IPS-11a (cell line): ENCODE results near the gene FMN1.

Source experiments
- H3K4me3 ChIP-seq: one replicate; pipeline ENCODE4 v1.5.1; 2013; ENCODE audit warnings: low read depth, low read length, control low read depth

The FMN1 gene

GRCh38 chr15:33066584-33066983, 127.9 kb downstream of the FMN1 start:
- H3K4me3 ChIP-seq = no peak overlapping the region

- no peak overlapping the region for H3K4me3 ChIP-seq
These were observed 129.6 kb downstream of the FMN1 start for GRCh38 chr15:33064878-33065277.

- no peak overlapping the region for H3K4me3 ChIP-seq
These were observed 135.3 kb downstream of the FMN1 start for GRCh38 chr15:33059184-33059583.

GRCh38 chr15:33057845-33058244, 136.7 kb downstream of the FMN1 start:
- H3K4me3 ChIP-seq = no peak overlapping the region

GRCh38 chr15:33055962-33056361, 138.6 kb downstream of the FMN1 start:
- H3K4me3 ChIP-seq = no peak overlapping the region

GRCh38 chr15:33051528-33051927, 143.0 kb downstream of the FMN1 start:
- no peak overlapping the region for H3K4me3 ChIP-seq

DNA sequence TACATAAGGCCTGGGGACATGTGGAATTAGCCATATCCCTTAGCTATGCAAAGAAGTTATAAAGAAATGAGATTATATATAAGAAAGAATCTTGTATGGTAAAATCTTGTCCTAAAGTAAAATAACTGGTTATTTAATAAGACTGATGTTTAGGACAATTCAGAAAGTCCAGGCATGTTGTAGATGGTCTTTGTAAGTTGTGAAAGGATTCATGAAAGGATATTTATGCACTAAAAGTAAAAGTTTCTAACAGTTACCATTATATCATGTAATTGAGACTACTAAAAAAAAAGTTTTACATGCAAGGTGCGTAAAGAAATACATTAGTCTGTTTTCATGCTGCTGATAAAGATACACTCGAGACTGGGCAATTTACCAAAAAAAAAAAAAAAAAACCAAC, 146.3 kb downstream of the FMN1 start:
- H3K4me3 ChIP-seq = no peak overlapping the region

DNA sequence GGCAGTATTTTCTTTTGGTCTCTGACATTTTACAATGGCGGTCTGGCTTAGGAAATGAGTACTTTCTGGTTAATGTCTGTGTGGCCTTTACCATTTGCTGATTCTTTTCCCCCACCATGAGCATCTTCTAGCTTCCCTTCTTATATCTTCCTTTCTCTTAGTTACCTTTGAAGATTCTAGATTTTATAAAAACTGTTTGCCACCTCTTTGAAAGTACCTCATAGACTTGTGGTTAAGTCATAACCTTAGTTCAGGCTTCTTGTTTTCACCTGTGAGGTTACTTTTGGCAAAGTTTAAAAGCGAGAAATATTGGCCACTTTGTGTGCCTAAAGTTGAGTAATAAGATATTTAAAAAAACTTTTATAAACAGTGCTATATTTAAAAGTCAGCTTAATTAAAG, 147.4 kb downstream of the FMN1 start:
- no peak overlapping the region for H3K4me3 ChIP-seq

DNA sequence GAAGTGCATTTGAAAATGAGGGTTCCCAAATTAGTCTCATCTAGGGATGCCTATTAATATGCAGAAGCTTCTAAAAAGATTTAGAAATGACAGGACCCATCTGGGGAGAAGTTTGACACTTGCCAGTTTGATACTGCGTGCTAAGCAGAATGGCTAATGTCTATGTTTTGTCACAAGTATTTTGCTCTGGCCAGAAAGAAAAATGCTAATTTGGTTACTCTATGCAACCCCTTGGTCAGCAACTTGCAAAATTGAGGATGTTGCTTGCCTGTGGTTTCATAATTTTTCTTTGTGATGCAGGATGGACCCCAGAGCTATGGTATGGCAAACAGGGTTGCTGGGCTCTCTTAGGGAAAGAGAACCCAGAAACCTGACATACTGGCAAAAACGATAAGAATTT, 148.2 kb downstream of the FMN1 start:
- no peak overlapping the region for H3K4me3 ChIP-seq

DNA sequence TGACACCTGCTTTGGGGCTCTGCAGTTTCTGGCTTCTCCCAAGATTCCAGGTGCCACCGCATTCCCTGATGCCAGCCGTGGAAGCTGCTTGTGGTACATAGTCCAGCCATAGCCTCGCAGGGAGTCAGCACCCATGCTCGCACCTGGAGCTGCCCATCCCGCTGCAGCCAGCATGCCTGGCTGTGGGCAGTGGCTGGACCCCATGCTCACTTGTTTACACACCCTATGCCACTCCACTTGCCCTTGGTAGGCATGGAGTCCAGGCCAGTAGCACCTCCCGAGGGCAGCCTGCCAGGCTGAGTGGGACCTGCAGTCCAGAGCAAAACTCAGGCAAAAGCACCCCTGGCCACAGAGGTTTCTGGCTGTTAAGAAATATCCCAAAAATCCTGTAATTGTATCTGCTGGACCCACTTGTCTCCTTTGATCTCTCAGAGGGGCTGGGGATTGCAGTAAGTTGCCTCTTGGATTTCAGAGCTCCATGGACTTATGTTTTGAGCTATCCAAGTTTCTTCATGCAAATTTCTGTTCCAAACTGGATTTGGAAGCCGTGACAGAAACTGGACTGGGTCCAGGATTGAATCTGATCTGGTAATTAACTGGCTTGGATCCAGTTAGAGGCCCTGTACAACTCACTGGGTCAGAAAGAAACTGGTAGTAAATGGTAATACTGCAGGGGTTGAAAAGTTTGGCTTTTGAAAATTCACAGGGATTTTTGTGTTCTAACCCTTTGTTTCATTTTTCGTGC, 149.3 kb downstream of the FMN1 start:
- H3K4me3 ChIP-seq = no peak overlapping the region

- H3K4me3 ChIP-seq = no peak overlapping the region
These were observed 149.9 kb downstream of the FMN1 start for GRCh38 chr15:33044598-33044997.

- H3K4me3 ChIP-seq = no peak overlapping the region
These were observed 150.9 kb downstream of the FMN1 start for GRCh38 chr15:33043636-33044035.

GRCh38 chr15:33040496-33040895, 154.0 kb downstream of the FMN1 start:
- H3K4me3 ChIP-seq = no peak overlapping the region

GRCh38 chr15:33034588-33034987, 159.9 kb downstream of the FMN1 start:
- H3K4me3 ChIP-seq = no peak overlapping the region

DNA sequence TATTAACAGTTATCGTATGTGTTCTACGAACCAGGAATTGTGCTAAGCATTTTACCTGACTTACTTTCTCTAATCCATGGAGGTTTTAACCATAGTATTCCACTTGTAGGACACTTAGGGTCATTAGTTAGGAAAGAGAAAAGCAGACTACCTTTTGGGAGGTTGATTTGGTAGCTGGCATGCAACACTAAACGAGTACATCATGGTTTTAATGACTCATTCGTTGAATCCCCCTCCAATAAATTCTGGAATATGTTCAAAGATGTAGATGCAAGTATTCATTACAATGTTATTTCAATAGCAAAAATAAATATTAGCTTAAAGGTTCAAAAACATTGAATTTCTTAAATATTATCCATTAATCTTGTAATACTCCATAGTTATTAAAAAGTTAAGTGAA, 162.5 kb downstream of the FMN1 start:
- H3K4me3 ChIP-seq = no peak overlapping the region

GRCh38 chr15:33031324-33031821, 163.1 kb downstream of the FMN1 start:
- H3K4me3 ChIP-seq = no peak overlapping the region

- H3K4me3 ChIP-seq = no peak overlapping the region
These were observed 164.2 kb downstream of the FMN1 start for GRCh38 chr15:33030315-33030714.

DNA sequence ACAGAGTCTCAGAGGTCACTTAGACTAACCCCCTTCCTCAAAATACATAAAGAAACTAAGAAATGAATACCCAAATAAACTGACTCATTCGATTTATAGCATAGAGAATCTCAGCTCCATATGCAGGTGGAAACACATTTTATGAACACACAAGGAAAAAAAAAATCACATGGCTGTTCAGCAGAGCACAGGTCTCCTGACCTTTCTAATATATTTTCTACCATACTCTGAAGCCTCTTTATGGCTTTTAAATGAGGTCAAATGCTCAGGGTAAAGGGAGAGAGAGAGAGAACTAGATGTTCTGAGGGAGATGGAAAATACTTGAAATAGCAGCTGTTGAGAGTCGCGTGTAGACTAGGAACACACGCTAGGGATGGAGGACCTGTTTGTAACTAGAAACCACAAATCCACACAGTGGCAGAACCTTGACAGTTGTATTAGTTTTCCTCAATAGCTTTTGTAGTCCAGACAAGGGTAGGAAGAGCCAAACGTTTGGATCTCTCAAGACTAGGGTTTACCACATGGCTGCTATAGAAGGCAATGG, 165.3 kb downstream of the FMN1 start:
- H3K4me3 ChIP-seq = no peak overlapping the region

GRCh38 chr15:33028495-33028894, 166.0 kb downstream of the FMN1 start:
- no peak overlapping the region for H3K4me3 ChIP-seq

- no peak overlapping the region for H3K4me3 ChIP-seq
These were observed 167.0 kb downstream of the FMN1 start for GRCh38 chr15:33027306-33028035.

DNA sequence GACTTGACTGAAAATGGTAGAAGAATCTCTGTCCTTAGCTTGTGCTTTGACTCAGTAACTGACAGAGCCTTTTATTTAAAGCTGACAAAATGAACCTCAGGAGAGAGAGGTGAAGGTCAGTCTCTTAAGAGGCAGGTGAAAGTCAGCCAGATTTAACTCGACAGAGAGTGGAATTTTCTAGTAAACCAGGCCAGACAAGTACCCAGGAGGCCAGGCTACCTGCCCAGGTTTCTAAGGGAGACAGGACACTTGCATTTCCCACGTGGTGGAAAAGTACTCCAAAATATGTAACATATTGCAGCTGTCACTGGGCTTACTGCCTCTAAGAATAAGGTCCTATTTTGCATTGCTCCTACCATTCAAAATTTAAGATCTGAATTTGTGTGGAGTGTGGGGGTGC, 167.9 kb downstream of the FMN1 start:
- H3K4me3 ChIP-seq = no peak overlapping the region

- H3K4me3 ChIP-seq = no peak overlapping the region
These were observed 171.9 kb downstream of the FMN1 start for GRCh38 chr15:33022629-33023028.
